ENCODE data around the gene TGFB1.

The TGFB1 gene

GRCh38 chr19:41324231-41324702 is 29.5 kb downstream of the TGFB1 start:
- Histone ChIP-seq H3K27ac (ENCODE audit: low read depth, low read length) (peak overlapping the region; percentile 96; the same call in 1 of the 2 replicates), H3K27me3 (ENCODE audit: control insufficient read depth, low read length) (no peaks in the 10 kb centered on the region), H3K4me3 (ENCODE audit: low read length) (no peak overlapping the region), H4K20me1 (ENCODE audit: control insufficient read depth, insufficient read depth, low read depth, low read length) (0 out of 2 replicates have a peak, but pooled peaks cover 4% of the 10 kb centered on the region), H3K4me2 (ENCODE audit: low read length) (no peak overlapping the region), H3K79me2 (ENCODE audit: control insufficient read depth, low read length) (peaks cover 20% of the 10 kb centered on the region), H3K9me2 (replicated peaks; ENCODE audit: control insufficient read depth, low read length) (no peaks in the 10 kb centered on the region), H3K4me1 (ENCODE audit: control insufficient read depth, low read length) (peaks cover 52% of the 10 kb centered on the region), H3K36me3 (ENCODE audit: control insufficient read depth, low read length) (peaks cover 65% of the 10 kb centered on the region), H3F3A (ENCODE audit: control insufficient read depth, insufficient read depth) (peaks cover 42% of the 10 kb centered on the region), H3K9me3 (ENCODE audit: control insufficient read depth, insufficient read depth, low read length) (no peaks in the 10 kb centered on the region)
- TF ChIP-seq CTCF (IDR thresholded peaks at IDR 0.05; ENCODE audit: low read depth, low read length, poor library complexity, severe bottlenecking): no peak
- no peak for TF ChIP-seq EZH2phosphoT487 (IDR thresholded peaks at IDR 0.05; ENCODE audit: borderline replicate concordance, low read length)

DNA sequence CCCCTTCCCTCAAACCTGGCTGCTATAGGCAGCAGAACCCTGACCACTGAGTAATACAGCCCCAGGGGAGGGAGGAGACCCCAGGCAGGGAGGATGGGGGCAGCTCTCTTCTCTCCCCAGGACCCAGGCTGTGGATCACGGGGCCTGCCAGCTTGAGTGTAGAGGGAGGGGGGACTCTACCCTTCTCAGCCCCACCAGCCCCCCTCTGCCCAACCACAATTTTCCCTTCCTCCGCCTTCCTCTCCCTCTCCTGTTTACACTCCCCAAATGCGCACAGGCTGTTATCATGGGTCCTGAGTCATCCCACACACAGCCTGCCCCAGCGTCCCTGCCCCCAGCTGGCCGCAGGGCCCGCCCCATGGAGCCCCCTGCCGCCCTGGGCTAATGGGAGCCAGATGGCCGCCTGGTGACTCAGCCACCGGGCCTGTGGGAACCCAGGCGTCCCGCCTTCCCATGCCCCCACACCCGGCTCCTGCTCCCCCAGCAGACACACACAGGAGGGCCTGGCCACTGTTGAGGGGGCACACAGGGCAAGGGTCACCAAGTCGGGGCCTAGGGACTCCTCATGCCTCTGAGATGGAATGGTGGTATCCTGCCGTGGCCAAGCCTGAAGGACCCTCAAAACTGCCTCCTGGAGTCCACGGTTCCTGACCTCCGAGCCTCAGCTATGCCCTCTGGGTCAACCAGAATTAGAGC is 30.1 kb downstream of the TGFB1 start:
- Histone ChIP-seq H3K9me2 (replicated peaks; ENCODE audit: control insufficient read depth, low read length) (no peaks in the 10 kb centered on the region), H3F3A (ENCODE audit: control insufficient read depth, insufficient read depth) (peaks cover 36% of the 10 kb centered on the region), H3K27me3 (ENCODE audit: control insufficient read depth, low read length) (no peaks in the 10 kb centered on the region), H3K79me2 (ENCODE audit: control insufficient read depth, low read length) (peaks cover 20% of the 10 kb centered on the region), H3K4me3 (ENCODE audit: low read length) (no peak overlapping the region), H3K4me1 (ENCODE audit: control insufficient read depth, low read length) (peaks cover 45% of the 10 kb centered on the region), H3K27ac (ENCODE audit: low read depth, low read length) (0 out of 2 replicates have a peak overlapping the region, but pooled peaks have one; percentile 4), H4K20me1 (ENCODE audit: control insufficient read depth, insufficient read depth, low read depth, low read length) (0 out of 2 replicates have a peak, but pooled peaks cover 4% of the 10 kb centered on the region), H3K36me3 (ENCODE audit: control insufficient read depth, low read length) (peaks cover 69% of the 10 kb centered on the region), H3K9me3 (ENCODE audit: control insufficient read depth, insufficient read depth, low read length) (no peaks in the 10 kb centered on the region), H3K4me2 (ENCODE audit: low read length) (no peak overlapping the region)
- TF ChIP-seq CTCF (IDR thresholded peaks at IDR 0.05; ENCODE audit: low read depth, low read length, poor library complexity, severe bottlenecking): no peak
- no peak for TF ChIP-seq EZH2phosphoT487 (IDR thresholded peaks at IDR 0.05; ENCODE audit: borderline replicate concordance, low read length)

- no peak overlapping the region for H3K4me3 ChIP-seq (ENCODE audit: low read length)
- TF ChIP-seq CTCF (IDR thresholded peaks at IDR 0.05; ENCODE audit: low read depth, low read length, poor library complexity, severe bottlenecking) (no peak), EZH2phosphoT487 (IDR thresholded peaks at IDR 0.05; ENCODE audit: borderline replicate concordance, low read length) (no peak)
- H4K20me1 ChIP-seq (ENCODE audit: control insufficient read depth, insufficient read depth, low read depth, low read length): 0 out of 2 replicates have a peak, but pooled peaks cover under 1% of the 10 kb centered on the region
- no peak overlapping the region for H3K4me2 ChIP-seq (ENCODE audit: low read length)
- H3K27me3 ChIP-seq (ENCODE audit: control insufficient read depth, low read length): no peaks in the 10 kb centered on the region
- H3K79me2 ChIP-seq (ENCODE audit: control insufficient read depth, low read length): peaks cover 18% of the 10 kb centered on the region
- H3K27ac ChIP-seq (ENCODE audit: low read depth, low read length): 0 out of 2 replicates have a peak overlapping the region, but pooled peaks have one; percentile 4
- peaks cover 39% of the 10 kb centered on the region for H3K4me1 ChIP-seq (ENCODE audit: control insufficient read depth, low read length)
- H3K36me3 ChIP-seq (ENCODE audit: control insufficient read depth, low read length): peaks cover 68% of the 10 kb centered on the region
- H3F3A ChIP-seq (ENCODE audit: control insufficient read depth, insufficient read depth): peaks cover 30% of the 10 kb centered on the region
- H3K9me3 ChIP-seq (ENCODE audit: control insufficient read depth, insufficient read depth, low read length): no peaks in the 10 kb centered on the region
- no peaks in the 10 kb centered on the region for H3K9me2 ChIP-seq (replicated peaks; ENCODE audit: control insufficient read depth, low read length)
Observed at GRCh38 chr19:41323023-41323422, 30.7 kb downstream of the TGFB1 start.

All from DOHH2 (cell line).